Activated T-helper 1 cell treated with anti-CD3 and anti-CD28 coated beads, Interleukin-12 subunit alpha, Interleukin-12 subunit beta, Interleukin-2, Interleukin-4 antibody, amounts not matched to agents 30 ng/mL and 10 ng/mL and 1 ng/mL, durations not matched to agents 14 hours and 24 hours and 36 hours (primary cell): ENCODE measurements around the gene FAR1. TPM values are rescaled to one million over a fixed set of nuclear protein-coding genes. Genes with fewer than 3 reads are reported as not detected.
A peak's percentile ranks its signal among the peaks of the same experiment; 100 is the strongest.
"Not testable (repeated sequence)": the region's sequence is repeated elsewhere in the genome, so short reads cannot be mapped to it uniquely, and the experiment has no call there.

Experiments
- DNase-seq: peaks from one replicate; pipeline ENCODE4 v3.0.0; 2021; ENCODE audit warnings: low spot score
- H3K27ac Mint-ChIP-seq: one replicate; pipeline ENCODE4 v1.8.0; 2021; ENCODE audit warnings: mild to moderate bottlenecking, mixed read lengths
- H3K27me3 Mint-ChIP-seq: one replicate; pipeline ENCODE4 v1.8.0; 2022; ENCODE audit warnings: mild to moderate bottlenecking, moderate library complexity, mixed read lengths; ENCODE audit not compliant: insufficient read depth
- H3K36me3 Mint-ChIP-seq: one replicate; pipeline ENCODE4 v1.8.0; 2021; ENCODE audit warnings: low read depth, mixed read lengths
- H3K4me1 Mint-ChIP-seq: one replicate; pipeline ENCODE4 v1.8.0; 2021; ENCODE audit warnings: low read depth, mixed read lengths
- H3K4me3 Mint-ChIP-seq: one replicate; pipeline ENCODE4 v1.8.0; 2021; ENCODE audit warnings: mild to moderate bottlenecking, moderate library complexity, mixed read lengths
- H3K9me3 Mint-ChIP-seq: one replicate; pipeline ENCODE4 v1.8.0; 2021; ENCODE audit warnings: mixed read lengths
- intact Hi-C: fragments of 100-400 bp; cut with micrococcal nuclease; formaldehyde crosslinking; loops from one replicate; pipeline ENCODE4 v1.15.1; 2024
- total RNA-seq: library from RNA; stranded (reverse); gene quantifications from 2 replicates; pipeline ENCODE4 v1.2.3, GENCODE V29; 2022

FAR1 gene
- total RNA-seq, 1 donor from 2014 or later, result 67.3 TPM

DNA sequence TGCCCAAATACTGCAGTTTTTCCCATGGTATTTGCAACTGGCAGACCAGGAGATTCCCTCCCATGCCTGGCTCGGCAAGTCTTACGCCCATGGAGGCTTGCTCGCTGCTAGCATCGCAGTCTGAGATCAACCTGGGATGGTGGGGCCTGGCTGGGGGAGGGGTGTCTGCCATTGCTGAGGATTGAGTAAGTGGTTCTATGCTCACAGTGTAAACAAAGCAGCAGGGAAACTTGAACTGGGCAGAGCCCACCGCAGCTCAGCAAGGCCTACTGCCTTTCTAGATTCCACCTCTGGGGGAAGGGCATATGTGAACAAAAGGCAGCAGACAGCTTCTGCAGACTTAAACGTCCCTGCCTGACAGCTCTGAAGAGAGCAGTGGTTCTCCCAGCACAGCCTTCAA lies 17.0 kb upstream of the FAR1 start:
- H3K9me3 Mint-ChIP-seq, H3K4me1 Mint-ChIP-seq, H3K4me3 Mint-ChIP-seq, H3K27ac Mint-ChIP-seq, H3K36me3 Mint-ChIP-seq, DNase-seq, intact Hi-C loops: not testable (repeated sequence)
- H3K27me3 Mint-ChIP-seq, result peaks cover 22% of the 10 kb centered on the region

DNA sequence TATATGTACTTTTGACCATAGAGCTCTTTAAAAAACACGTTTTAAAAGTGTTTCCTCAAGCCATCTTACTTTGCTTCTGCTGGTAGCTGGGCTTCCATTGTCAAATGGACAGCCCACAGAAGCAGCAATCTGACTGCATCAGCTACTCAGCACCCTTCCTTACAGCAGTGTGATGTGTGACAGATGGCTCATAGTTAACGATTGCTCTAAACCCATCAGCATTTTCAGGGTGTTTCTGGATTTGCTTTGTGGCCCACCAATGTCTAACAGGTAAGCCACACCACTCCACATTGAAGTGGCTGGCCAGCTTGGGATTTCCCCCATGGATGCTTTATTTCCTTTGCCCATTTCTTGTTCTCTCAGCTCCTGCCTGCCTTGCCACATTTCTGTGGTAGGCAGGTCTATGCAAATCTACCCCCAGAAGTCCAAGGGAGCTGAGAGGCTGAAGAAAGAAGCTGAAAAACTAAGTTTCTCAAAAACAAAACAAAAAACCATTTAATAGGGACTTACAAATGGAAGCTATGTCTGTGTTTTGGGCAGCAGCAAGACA lies 7.3 kb upstream of the FAR1 start:
- Mint-ChIP-seq H3K27me3 (peaks cover 18% of the 10 kb centered on the region), H3K9me3 (peaks cover 19% of the 10 kb centered on the region), H3K36me3 (no peaks in the 10 kb centered on the region), H3K27ac (no peak overlapping the region), H3K4me1 (no peaks in the 10 kb centered on the region), H3K4me3 (no peak overlapping the region)
- no peak for DNase-seq
- intact Hi-C loops, result no loop called here

- Mint-ChIP-seq H3K4me1 (peaks cover 7% of the 10 kb centered on the region), H3K9me3 (peaks cover 6% of the 10 kb centered on the region), H3K27me3 (peaks cover 21% of the 10 kb centered on the region), H3K36me3 (peaks cover 2% of the 10 kb centered on the region), H3K27ac (no peak overlapping the region), H3K4me3 (no peak overlapping the region)
- no peak for DNase-seq
- intact Hi-C loops, result no loop called here
Observed at GRCh38 chr11:13663631-13664071, 4.8 kb upstream of the FAR1 start.

DNA sequence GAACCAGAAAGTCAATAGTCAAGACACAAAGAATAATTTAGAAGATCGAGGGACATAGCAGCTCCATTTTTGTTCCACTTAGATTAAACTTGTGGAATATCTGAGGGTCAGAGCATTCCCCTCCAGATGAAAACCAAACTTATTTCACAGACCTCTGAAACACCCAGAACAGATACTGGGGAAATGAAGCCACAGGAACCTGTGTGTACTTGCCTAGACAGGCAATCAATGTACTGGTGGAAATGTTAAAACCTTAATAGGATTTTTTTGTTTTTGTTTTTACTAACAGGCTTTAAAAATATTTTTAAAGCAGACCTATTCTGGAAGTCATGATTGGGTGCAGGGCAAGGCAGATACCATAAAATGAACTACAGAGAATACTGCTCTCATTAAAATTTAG lies 4.1 kb upstream of the FAR1 start:
- H3K27ac Mint-ChIP-seq, result no peak overlapping the region
- no peaks in the 10 kb centered on the region for H3K9me3 Mint-ChIP-seq
- peaks cover 11% of the 10 kb centered on the region for H3K4me1 Mint-ChIP-seq
- intact Hi-C loops, result no loop called here
- H3K4me3 Mint-ChIP-seq, result no peak overlapping the region
- H3K27me3 Mint-ChIP-seq, result peaks cover 21% of the 10 kb centered on the region
- H3K36me3 Mint-ChIP-seq, result peaks cover 6% of the 10 kb centered on the region
- no peak for DNase-seq

- H3K4me3 Mint-ChIP-seq, result no peak overlapping the region
- peaks cover 16% of the 10 kb centered on the region for H3K36me3 Mint-ChIP-seq
- H3K9me3 Mint-ChIP-seq, result no peaks in the 10 kb centered on the region
- intact Hi-C loops, result loop anchor here (5.0 kb wide), 2 partner anchors 206 to 1226 kb away; partner anchors contain the start of gene CYP2R1
- H3K27me3 Mint-ChIP-seq, result peaks cover 21% of the 10 kb centered on the region
- H3K4me1 Mint-ChIP-seq, result peaks cover 30% of the 10 kb centered on the region
- no peak overlapping the region for H3K27ac Mint-ChIP-seq
- no peak for DNase-seq
Observed at GRCh38 chr11:13666708-13667107, 1.8 kb upstream of the FAR1 start.

- intact Hi-C loops, result loop anchor here (5.0 kb wide), 2 partner anchors 205 to 1225 kb away; partner anchors contain the start of gene CYP2R1
- no peaks in the 10 kb centered on the region for H3K9me3 Mint-ChIP-seq
- peaks cover 35% of the 10 kb centered on the region for H3K4me1 Mint-ChIP-seq
- H3K27ac Mint-ChIP-seq, result peak overlapping the region; percentile 57
- H3K4me3 Mint-ChIP-seq, result peak overlapping the region; percentile 73
- peaks cover 20% of the 10 kb centered on the region for H3K27me3 Mint-ChIP-seq
- DNase-seq, result no peak
- H3K36me3 Mint-ChIP-seq, result peaks cover 20% of the 10 kb centered on the region
Observed at GRCh38 chr11:13667245-13667644, 1.2 kb upstream of the FAR1 start.

GRCh38 chr11:13667795-13668101 lies 720 bp upstream of the FAR1 start:
- Mint-ChIP-seq H3K4me1 (peaks cover 38% of the 10 kb centered on the region), H3K36me3 (peaks cover 20% of the 10 kb centered on the region), H3K4me3 (peak overlapping the region; percentile 73), H3K27me3 (peaks cover 17% of the 10 kb centered on the region), H3K27ac (peak overlapping the region; percentile 33), H3K9me3 (no peaks in the 10 kb centered on the region)
- intact Hi-C loops, result loop anchor here (1.0 to 5.0 kb wide), 9 partner anchors 204 to 1825 kb away; partner anchors contain the start of genes BMAL1, BTBD10, CYP2R1 and TEAD1
- no peak for DNase-seq

GRCh38 chr11:13668957-13669521 lies 571 bp downstream of the FAR1 start:
- H3K4me3 Mint-ChIP-seq, result peak overlapping the region; percentile 94
- peaks cover 23% of the 10 kb centered on the region for H3K36me3 Mint-ChIP-seq
- H3K9me3 Mint-ChIP-seq, result no peaks in the 10 kb centered on the region
- H3K27me3 Mint-ChIP-seq, result peaks cover 11% of the 10 kb centered on the region
- intact Hi-C loops, result loop anchor here (1.0 to 5.0 kb wide), 9 partner anchors 203 to 1826 kb away; partner anchors contain the start of genes BMAL1, BTBD10, CYP2R1 and TEAD1
- peaks cover 42% of the 10 kb centered on the region for H3K4me1 Mint-ChIP-seq
- H3K27ac Mint-ChIP-seq, result peak overlapping the region; percentile 92
- peak; percentile 36 for DNase-seq

DNA sequence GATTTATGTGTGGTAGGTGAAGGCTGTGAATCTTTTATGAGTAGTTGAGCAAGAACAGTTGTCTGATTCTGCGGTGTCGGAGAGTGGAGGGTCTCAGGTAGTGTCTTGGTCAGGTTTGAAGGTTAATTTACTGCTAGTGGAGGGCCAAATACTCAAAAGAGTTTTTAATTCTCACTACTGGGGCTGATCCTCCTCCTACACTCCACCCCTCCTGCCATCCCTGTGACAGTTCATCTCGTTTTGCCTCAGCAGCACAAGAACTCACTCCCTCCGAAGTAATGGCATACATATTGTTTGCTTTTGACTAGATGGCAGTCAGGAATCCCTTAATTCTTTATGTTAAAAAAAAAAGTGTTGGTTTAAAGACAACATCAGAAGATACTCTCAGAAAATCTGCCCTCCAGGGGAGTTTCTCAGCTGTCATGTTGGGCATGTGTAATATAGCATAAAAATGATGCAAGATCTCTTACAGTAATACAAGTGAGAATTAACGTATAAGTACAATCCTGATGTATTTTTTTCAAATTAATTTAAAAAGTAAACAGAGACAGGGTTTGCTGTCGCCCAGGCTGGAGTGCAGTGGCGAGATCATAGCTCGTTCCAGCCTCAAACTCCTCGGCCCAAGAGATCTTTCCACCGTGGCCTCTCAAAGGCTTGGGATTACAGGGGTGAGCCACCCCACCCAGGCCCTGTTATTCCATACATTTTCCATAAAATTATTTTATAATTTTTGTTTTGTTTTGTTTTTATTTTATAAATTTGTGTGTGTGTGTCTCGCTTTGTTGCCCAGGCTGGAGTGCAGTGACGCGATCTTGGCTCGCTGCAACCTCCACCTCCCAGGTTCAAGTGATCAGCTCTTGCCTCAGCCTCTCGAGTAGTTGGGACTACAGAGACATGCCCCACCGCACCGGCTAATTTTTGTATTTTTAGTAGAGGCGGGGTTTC lies 1.3 kb downstream of the FAR1 start:
- peaks cover 46% of the 10 kb centered on the region for H3K4me1 Mint-ChIP-seq
- intact Hi-C loops, result loop anchor here (2.0 to 5.0 kb wide), 6 partner anchors 202 to 1827 kb away; partner anchors contain the start of genes CYP2R1 and TEAD1
- no peak for DNase-seq
- peaks cover 25% of the 10 kb centered on the region for H3K36me3 Mint-ChIP-seq
- H3K9me3 Mint-ChIP-seq, result no peaks in the 10 kb centered on the region
- H3K27ac Mint-ChIP-seq, result peak overlapping the region; percentile 92
- H3K27me3 Mint-ChIP-seq, result peaks cover 9% of the 10 kb centered on the region
- peak overlapping the region; percentile 94 for H3K4me3 Mint-ChIP-seq

GRCh38 chr11:13672576-13673210 lies 4.2 kb downstream of the FAR1 start:
- no peaks in the 10 kb centered on the region for H3K27me3 Mint-ChIP-seq
- H3K27ac Mint-ChIP-seq, result no peak overlapping the region
- H3K4me1 Mint-ChIP-seq, result peaks cover 39% of the 10 kb centered on the region
- H3K4me3 Mint-ChIP-seq, result no peak overlapping the region
- intact Hi-C loops, result no loop called here
- no peaks in the 10 kb centered on the region for H3K9me3 Mint-ChIP-seq
- H3K36me3 Mint-ChIP-seq, result peaks cover 25% of the 10 kb centered on the region
- no peak for DNase-seq

- Mint-ChIP-seq H3K27me3 (no peaks in the 10 kb centered on the region), H3K27ac (no peak overlapping the region), H3K36me3 (peaks cover 19% of the 10 kb centered on the region), H3K4me1 (peaks cover 37% of the 10 kb centered on the region), H3K9me3 (no peaks in the 10 kb centered on the region), H3K4me3 (no peak overlapping the region)
- DNase-seq, result no peak
- intact Hi-C loops, result no loop called here
Observed at GRCh38 chr11:13674799-13675509, 6.5 kb downstream of the FAR1 start.

DNA sequence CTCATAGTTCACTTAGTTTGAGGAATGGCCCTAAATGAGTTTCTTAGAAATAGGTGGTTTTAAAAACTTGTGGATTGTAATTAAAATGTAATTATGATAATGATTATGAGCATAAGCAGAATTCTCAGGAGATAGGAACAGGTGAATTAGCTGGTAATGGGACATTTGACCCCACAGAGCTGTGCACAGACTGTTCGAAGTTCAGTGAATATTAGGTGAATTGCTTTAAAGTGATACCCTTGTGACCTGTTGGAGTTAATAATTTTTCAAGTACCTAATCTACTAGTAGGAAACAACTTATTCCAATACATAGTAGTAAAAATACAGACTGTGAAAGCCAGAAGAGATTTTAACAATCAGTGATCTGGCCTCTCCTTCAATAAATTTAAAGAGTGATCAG lies 8.1 kb downstream of the FAR1 start:
- peaks cover 13% of the 10 kb centered on the region for H3K36me3 Mint-ChIP-seq

More for the DNA sequence above, 8.1 kb downstream of the FAR1 start:
- Mint-ChIP-seq H3K4me1 (peaks cover 35% of the 10 kb centered on the region), H3K27ac (no peak overlapping the region), H3K4me3 (no peak overlapping the region), H3K9me3 (no peaks in the 10 kb centered on the region), H3K27me3 (no peaks in the 10 kb centered on the region)
- intact Hi-C loops, result no loop called here
- DNase-seq, result no peak
